Superior temporal gyrus (tissue), 1 donor: ENCODE data around the gene NARF.
A peak's percentile ranks its signal among the peaks of the same experiment; 100 is the strongest.
"Not testable (repeated sequence)": the region's sequence is repeated elsewhere in the genome, so short reads cannot be mapped to it uniquely, and the experiment has no call there.

Experiments
- DNase-seq: peaks from one replicate; pipeline ENCODE4 v3.0.0-alpha.2; 2016; ENCODE audit errors: extremely low spot score

The NARF gene

GRCh38 chr17:82458179-82458884 is at the start of gene NARF:
Gene NARF (plus strand): TSS chr17:82458741. CDS start chr17:82458804, 63 bp downstream.
- DNase-seq = peak; percentile 99

DNA sequence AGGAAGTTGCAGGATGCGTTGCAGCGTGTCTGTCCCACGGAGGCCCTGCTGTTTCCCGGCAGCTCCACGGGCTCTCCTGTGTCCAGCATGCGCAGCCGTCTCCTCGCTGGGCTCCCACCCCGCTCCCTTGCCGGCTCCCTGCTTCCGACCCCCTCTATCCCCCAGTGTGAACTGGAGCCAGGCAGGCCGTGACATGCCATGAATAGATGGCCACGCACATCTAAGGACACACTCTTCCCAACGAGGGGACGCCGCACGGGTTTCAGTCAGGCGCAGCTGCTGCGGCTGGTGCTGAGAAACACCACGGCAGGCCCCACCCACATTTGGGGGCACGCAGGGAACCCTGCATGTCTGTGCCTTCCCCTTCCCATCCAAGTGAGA is 49.6 kb upstream of the NARF start:
- no peak for DNase-seq

DNA sequence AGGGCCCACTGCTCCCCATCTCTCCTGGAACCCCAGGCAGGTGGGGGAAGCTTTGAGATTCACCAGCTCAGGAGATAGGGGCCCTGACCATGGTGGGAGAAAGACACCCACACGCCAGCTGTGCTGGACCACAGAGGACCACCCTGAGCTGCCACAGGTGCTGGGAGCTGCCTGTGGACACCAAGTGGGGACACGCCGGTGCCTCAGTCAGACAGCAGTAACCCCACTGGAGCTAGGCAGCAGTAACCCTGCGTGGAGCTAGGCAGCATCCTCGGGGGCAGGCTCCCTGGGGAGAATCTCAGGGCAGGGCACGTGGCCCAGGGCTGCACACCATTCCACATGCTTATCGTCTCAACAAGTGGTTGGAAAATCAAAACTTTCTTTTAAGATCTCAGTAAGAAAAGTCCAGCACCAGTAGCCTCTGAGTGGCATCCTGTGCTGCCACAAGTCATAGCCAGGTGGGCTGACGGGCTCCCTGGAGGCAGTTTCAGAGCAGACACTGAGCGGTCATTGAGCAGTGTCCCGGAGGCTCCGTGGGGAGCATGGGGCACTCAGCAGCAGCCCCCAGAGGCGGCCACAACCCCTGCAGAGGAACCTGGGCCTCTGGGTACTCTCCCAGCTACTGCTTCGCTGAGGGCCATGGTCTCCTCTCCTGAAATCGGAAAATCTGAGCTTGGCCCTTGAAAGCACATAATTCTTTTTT is 48.4 kb upstream of the NARF start:
- DNase-seq = no peak

GRCh38 chr17:82411396-82412053 is 47.0 kb upstream of the NARF start:
- no peak for DNase-seq

GRCh38 chr17:82412081-82412480 is 46.5 kb upstream of the NARF start:
- not testable (repeated sequence) for DNase-seq

DNA sequence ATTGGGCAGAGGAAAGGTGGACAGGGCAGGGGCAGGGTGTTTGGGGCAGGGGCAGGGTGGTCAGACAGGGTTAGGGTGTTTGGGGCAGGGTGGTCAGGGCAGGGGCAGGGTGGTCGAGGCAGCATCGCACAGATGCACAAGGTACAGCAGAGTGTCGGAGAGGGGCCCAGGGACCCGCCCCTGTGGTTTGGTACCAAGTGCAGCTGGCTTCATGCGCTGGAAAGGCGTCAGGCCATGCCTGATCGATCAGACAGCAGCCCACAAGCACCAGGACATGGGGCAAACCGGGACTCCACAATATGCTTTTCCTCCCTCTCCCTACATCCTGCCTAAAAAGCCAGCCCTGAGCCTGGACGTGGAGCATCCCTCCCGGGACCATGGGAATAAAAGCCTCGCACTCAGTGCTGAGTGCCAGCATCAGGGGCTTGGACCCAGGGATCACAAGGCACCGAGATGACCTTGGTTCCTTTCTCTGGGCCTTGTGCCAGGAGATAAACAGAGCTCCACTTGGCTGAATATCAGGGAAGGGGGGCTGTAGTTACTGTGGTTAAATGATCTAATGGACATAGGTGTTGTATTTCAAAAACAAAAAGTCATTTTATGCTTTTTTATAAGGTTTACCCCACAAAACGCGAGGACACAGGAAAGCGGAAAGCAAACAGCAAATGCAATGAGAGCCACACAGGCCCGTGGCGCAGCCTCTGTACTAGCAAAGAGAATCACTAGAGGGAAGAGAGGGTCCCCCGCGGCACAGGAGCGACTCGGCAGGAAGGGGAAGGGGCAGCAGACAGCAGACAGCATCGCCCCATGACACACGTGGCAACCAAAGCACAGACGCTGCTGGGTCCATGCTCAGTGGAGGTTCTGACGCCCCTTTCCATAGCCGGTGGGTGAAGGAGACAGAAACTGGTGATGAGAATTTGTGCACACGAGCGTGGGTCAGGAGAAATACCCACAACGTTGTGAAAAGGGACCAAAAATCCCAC is 45.7 kb upstream of the NARF start:
- DNase-seq = no peak

DNA sequence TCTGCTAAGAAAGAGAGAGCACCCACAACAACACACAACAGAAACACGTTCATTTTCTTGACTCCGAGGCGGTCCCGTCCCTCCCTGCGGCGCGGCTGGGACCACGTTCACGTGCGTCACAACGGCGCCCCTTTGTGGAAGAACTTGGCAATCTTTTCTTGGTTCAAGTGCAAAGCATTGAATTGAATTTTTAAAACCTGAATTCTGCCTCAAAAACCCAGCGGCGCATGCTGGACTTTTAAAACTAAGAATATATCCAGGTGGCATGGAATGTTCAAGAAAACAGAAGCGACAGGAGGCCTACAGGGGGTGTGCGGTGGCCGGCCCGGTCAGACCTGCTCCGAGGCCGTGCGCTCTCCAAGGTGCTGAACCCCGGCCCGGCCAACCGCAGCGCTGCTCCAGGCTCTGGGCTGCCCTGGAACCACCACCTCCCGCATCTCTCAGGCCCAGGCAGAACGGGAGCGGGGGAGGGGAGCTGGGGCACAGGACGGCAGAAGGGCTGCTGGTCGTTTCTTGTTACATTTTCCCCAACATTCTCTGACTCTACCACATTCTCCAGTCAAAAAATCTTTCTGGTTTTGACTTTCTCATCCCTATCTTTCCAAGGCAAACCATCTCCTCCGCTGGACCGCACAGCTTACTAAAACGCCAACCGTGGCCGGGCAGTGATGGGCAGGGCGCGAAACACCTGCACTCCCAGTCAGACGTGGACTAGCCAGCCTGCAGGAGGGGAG is 43.8 kb upstream of the NARF start:
- peak; percentile 81 for DNase-seq

DNA sequence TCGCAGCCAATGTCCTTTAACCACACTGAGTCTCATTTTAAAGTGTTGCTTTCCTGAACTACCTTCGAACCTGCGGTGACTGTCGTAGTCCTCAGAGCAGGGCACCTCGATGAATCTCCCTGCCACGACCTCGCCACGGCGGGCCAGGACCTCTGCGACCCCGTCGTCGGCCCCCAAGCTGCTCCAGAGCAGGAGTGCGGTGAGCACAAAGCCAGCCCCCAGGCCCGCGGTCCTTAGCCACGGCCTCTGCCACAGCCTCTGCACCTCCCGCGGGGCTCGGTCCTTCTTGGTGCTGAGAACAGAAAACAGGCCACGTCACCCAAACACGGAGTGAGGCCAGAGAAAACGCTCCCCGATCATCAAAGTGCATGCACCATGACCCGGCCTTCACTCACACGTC is 43.2 kb upstream of the NARF start:
- DNase-seq = no peak

GRCh38 chr17:82415786-82416185 is 42.8 kb upstream of the NARF start:
- DNase-seq = no peak

DNA sequence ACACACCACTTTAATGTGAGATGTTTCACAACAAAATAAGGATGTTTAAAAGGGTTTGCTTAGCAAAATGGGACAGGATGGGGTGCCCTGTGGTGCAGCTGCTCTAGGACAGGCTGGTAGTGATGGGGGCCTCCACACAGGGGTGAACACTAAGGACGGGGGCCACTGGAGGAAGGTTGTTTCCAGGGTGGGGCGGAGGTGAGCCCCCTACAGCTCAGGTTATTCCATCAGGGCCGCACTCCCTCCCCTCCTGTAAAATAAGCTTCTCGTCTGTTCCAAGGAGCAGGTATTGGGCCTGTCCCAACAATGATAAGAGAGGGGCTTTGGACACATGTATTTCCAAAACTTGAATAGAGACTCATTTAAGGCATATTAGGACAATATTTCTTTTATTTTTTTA is 42.3 kb upstream of the NARF start:
- DNase-seq = no peak

DNA sequence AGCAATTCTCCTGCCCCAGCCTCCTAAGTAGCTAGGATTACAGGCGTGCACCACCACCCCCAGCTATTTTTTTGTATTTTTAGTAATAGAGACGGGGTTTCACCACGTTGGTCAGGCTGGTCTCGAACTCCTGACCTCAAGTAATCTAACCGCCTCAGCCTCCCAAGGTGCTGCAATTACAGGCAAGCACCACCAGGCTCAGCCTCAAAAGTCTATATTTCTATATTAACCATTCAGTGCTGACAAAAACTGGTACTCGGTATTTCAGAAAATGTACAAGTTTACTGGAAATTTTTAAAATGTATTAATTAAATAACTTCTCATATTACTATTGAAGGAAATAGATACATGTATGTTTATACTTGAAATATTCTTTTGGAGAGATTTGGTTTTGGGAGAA is 41.8 kb upstream of the NARF start:
- DNase-seq = no peak

GRCh38 chr17:82418001-82418986 is 40.2 kb upstream of the NARF start, which contains the start of the genes HEXD and OGFOD3:
Gene HEXD (plus strand): TSS chr17:82418347. CDS start chr17:82419800, 1,453 bp downstream.
Gene OGFOD3 (minus strand): TSS chr17:82418586. CDS start chr17:82418485, 101 bp downstream.
- peak; percentile 84 for DNase-seq

GRCh38 chr17:82419540-82419939 is 39.0 kb upstream of the NARF start:
- DNase-seq = no peak

- DNase-seq = peak; percentile 50
These were observed 34.3 kb upstream of the NARF start for GRCh38 chr17:82424001-82424862.

GRCh38 chr17:82424863-82425159 is 33.7 kb upstream of the NARF start:
- no peak for DNase-seq

GRCh38 chr17:82428546-82428945 is 30.0 kb upstream of the NARF start:
- DNase-seq = no peak

- DNase-seq = no peak
These were observed 28.7 kb upstream of the NARF start for GRCh38 chr17:82429824-82430223.

GRCh38 chr17:82432017-82432416 is 26.5 kb upstream of the NARF start:
- no peak for DNase-seq
